ENCODE measurements around the gene CFC1.
"Not testable (repeated sequence)": the region's sequence is repeated elsewhere in the genome, so short reads cannot be mapped to it uniquely, and the experiment has no call there.

Gene CFC1

GRCh38 chr2:130543785-130544528, 55.4 kb downstream of the CFC1 start:
- H3K36me3 ChIP-seq (ENCODE audit: control insufficient read depth in 2 of 2, insufficient read depth in 2 of 2, low read length in 2 of 2); H3K9me3 ChIP-seq (ENCODE audit: control insufficient read depth in 2 of 2, low read length in 2 of 2); H3K27ac ChIP-seq (ENCODE audit: low read length); H3K4me1 ChIP-seq (ENCODE audit: control insufficient read depth, insufficient read depth, low read length); H3K4me3 ChIP-seq (ENCODE audit: low read length in 2 of 2); H3K9ac ChIP-seq (ENCODE audit: low read length in 2 of 2); H3K27me3 ChIP-seq (ENCODE audit: control insufficient read depth in 1 of 2, insufficient read depth in 2 of 2, low read length in 2 of 2): not testable (repeated sequence)

GRCh38 chr2:130542789-130543188, 56.6 kb downstream of the CFC1 start:
- not testable (repeated sequence) for H3K4me3 ChIP-seq (ENCODE audit: low read length in 2 of 2); H3K36me3 ChIP-seq (ENCODE audit: control insufficient read depth in 2 of 2, insufficient read depth in 2 of 2, low read length in 2 of 2); H3K27ac ChIP-seq (ENCODE audit: low read length); H3K27me3 ChIP-seq (ENCODE audit: control insufficient read depth in 1 of 2, insufficient read depth in 2 of 2, low read length in 2 of 2); H3K9me3 ChIP-seq (ENCODE audit: control insufficient read depth in 2 of 2, low read length in 2 of 2); H3K4me1 ChIP-seq (ENCODE audit: control insufficient read depth, insufficient read depth, low read length); H3K9ac ChIP-seq (ENCODE audit: low read length in 2 of 2)

All from stomach smooth muscle (tissue), 2 donors.